ENCODE results near the gene SPSB2.
A peak's percentile ranks its signal among the peaks of the same experiment; 100 is the strongest.
"Not testable (repeated sequence)": the region's sequence is repeated elsewhere in the genome, so short reads cannot be mapped to it uniquely, and the experiment has no call there.

SPSB2 gene

GRCh38 chr12:6869049-6870021 lies 3.8 kb downstream of the SPSB2 start:
- peak; percentile 83 for DNase-seq

GRCh38 chr12:6868211-6869048 lies 4.7 kb downstream of the SPSB2 start:
- no peak for DNase-seq

- peak; percentile 74 for DNase-seq
These were observed 5.5 kb downstream of the SPSB2 start, which contains the start of gene TPI1 for GRCh38 chr12:6867413-6868210. TSS of gene TPI1 (plus strand) at chr12:6867531. CDS start at chr12:6867567, 36 bp downstream.

GRCh38 chr12:6866920-6867412 lies 6.1 kb downstream of the SPSB2 start:
- DNase-seq = peak; percentile 62

- DNase-seq = no peak
These were observed 6.8 kb downstream of the SPSB2 start for GRCh38 chr12:6866163-6866919.

GRCh38 chr12:6865307-6865706 lies 7.8 kb downstream of the SPSB2 start:
- not testable (repeated sequence) for DNase-seq

- no peak for DNase-seq
These were observed 9.3 kb downstream of the SPSB2 start for GRCh38 chr12:6863586-6864321.

- no peak for DNase-seq
These were observed 10.1 kb downstream of the SPSB2 start for GRCh38 chr12:6863033-6863432.

- DNase-seq = no peak
These were observed 11.7 kb downstream of the SPSB2 start for GRCh38 chr12:6861391-6861790.

- DNase-seq = no peak
These were observed 12.2 kb downstream of the SPSB2 start for GRCh38 chr12:6860942-6861341.

GRCh38 chr12:6860116-6860515 lies 13.0 kb downstream of the SPSB2 start:
- no peak for DNase-seq

- no peak for DNase-seq
These were observed 14.3 kb downstream of the SPSB2 start for GRCh38 chr12:6858799-6859198.

- no peak for DNase-seq
These were observed 17.8 kb downstream of the SPSB2 start for GRCh38 chr12:6855322-6855721.

GRCh38 chr12:6854036-6854435 lies 19.1 kb downstream of the SPSB2 start:
- no peak for DNase-seq

- DNase-seq = no peak
These were observed 19.5 kb downstream of the SPSB2 start for GRCh38 chr12:6853626-6854025.

GRCh38 chr12:6852651-6853354 lies 20.3 kb downstream of the SPSB2 start:
- DNase-seq = peak; percentile 24

GRCh38 chr12:6851921-6852650 lies 21.0 kb downstream of the SPSB2 start, which contains the start of gene USP5:
TSS of gene USP5 (plus strand) at chr12:6852150. CDS start at chr12:6852180, 30 bp downstream.
- peak; percentile 98 for DNase-seq

GRCh38 chr12:6851153-6851920 lies 21.8 kb downstream of the SPSB2 start, which contains the start of gene CDCA3:
TSS of gene CDCA3 (minus strand) at chr12:6851286. CDS start at chr12:6850952, 334 bp downstream.
- peak; percentile 97 for DNase-seq

GRCh38 chr12:6850796-6851152 lies 22.3 kb downstream of the SPSB2 start:
- DNase-seq = no peak
